ENCODE data around the gene ANKRD42. TPM values are rescaled to one million over a fixed set of nuclear protein-coding genes. Genes with fewer than 3 reads are reported as not detected.

The ANKRD42 gene
- total RNA-seq, 1 experiment from 2014 or later, result 5.4 TPM

DNA sequence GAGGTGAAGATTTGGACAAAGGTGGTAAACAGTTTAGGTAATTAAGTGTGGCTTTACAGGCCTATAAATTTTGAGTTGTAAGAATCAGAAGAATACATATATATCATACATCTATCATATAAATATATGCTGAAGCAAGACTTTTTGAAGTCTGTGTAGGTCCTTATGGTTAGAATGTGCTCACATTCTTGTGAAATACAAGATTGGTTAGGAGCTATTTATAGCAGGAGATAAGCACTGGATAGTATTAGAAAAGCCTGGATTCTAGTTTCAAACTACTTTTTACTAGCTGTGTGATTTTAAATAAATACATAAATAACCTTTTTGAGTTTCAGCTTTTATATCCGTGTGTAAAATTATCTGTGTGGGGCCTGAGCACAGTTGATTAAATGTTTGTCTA is 42.3 kb downstream of the ANKRD42 start:
- no TSS peak for BruUV-seq (replicated peaks)
- intact Hi-C loops (cut with micrococcal nuclease), result no loop called here
- Histone ChIP-seq H3K9ac (ENCODE audit: low read length) (no peak overlapping the region), H4K20me1 (ENCODE audit: insufficient read depth) (no peaks in the 10 kb centered on the region), H3K9me2 (ENCODE audit: insufficient read depth) (no peaks in the 10 kb centered on the region), H3K79me2 (ENCODE audit: insufficient read depth, low read length) (no peaks in the 10 kb centered on the region), H3K4me2 (ENCODE audit: low read length) (no peak overlapping the region), H3K9me3 (ENCODE audit: control insufficient read depth in 1 of 2, insufficient read depth in 1 of 2, low read depth in 1 of 2, low read length in 2 of 2) (no peaks in the 10 kb centered on the region), H3K4me3 (replicated peaks in 1 of 2; ENCODE audit: low read depth in 1 of 2, low read length in 2 of 2) (no peak overlapping the region), H2AFZ (ENCODE audit: low read depth, low read length, poor library complexity, severe bottlenecking) (no peak overlapping the region), H3K27ac (ENCODE audit: low read depth, low read length) (no peak overlapping the region), H3K4me1 (ENCODE audit: control insufficient read depth in 1 of 2, insufficient read depth in 2 of 2, low read length in 2 of 2) (no peaks in the 10 kb centered on the region), H3K27me3 (ENCODE audit: insufficient read depth, low read length) (no peaks in the 10 kb centered on the region), H3K36me3 (ENCODE audit: control insufficient read depth in 1 of 2, insufficient read depth in 2 of 2, low read length in 2 of 2) (no peaks in the 10 kb centered on the region)
- DNase-seq (ENCODE audit: low read depth, low spot score), result no peak
- TF ChIP-seq ELF1 (IDR thresholded peaks at IDR 0.05; ENCODE audit: borderline replicate concordance, low read depth) (no peak), POLR2A (IDR thresholded peaks at IDR 0.05; ENCODE audit: borderline replicate concordance, extremely low read depth, insufficient read depth, insufficient read length) (no peak)
- ChIA-PET CTCF (interaction anchor here (1.5 kb wide), 1 partner anchor 14 kb away, joined by 5 read pairs; no protein-coding TSS in a partner anchor), RAD21 (ENCODE audit: low non-redundant PET in 1 of 2, low total read pairs in 2 of 2, uncharacterized antibody in 2 of 2, unreplicated experiment in 2 of 2) (no interaction called here), POLR2A (no interaction called here)
- no peak for ATAC-seq

DNA sequence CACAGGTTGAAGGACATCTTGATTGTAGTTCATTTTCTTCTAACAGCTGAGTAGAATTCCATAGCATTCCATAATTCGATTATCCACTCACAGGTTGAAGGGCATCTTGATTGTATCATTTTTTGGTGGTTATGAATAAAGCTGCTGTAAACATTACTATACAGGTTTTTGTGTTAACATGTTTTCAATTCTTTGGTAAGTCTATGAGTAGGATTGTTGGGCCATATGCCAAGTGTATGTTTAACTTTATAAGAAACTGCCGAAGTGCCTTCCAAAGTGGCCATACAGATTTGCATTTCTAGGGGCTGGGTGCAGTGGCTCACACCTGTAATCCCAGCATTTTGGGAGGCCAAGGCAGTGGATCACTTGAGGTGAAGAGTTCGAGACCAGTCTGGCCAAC is 44.6 kb downstream of the ANKRD42 start:
- Histone ChIP-seq H3K79me2 (ENCODE audit: insufficient read depth, low read length) (no peaks in the 10 kb centered on the region), H3K27ac (ENCODE audit: low read depth, low read length) (no peak overlapping the region), H2AFZ (ENCODE audit: low read depth, low read length, poor library complexity, severe bottlenecking) (no peak overlapping the region), H3K27me3 (ENCODE audit: insufficient read depth, low read length) (no peaks in the 10 kb centered on the region), H3K4me1 (ENCODE audit: control insufficient read depth in 1 of 2, insufficient read depth in 2 of 2, low read length in 2 of 2) (no peaks in the 10 kb centered on the region), H3K9ac (ENCODE audit: low read length) (no peak overlapping the region), H3K9me2 (ENCODE audit: insufficient read depth) (no peaks in the 10 kb centered on the region), H3K36me3 (ENCODE audit: control insufficient read depth in 1 of 2, insufficient read depth in 2 of 2, low read length in 2 of 2) (no peaks in the 10 kb centered on the region), H4K20me1 (ENCODE audit: insufficient read depth) (no peaks in the 10 kb centered on the region), H3K4me3 (replicated peaks in 1 of 2; ENCODE audit: low read depth in 1 of 2, low read length in 2 of 2) (no peak overlapping the region), H3K4me2 (ENCODE audit: low read length) (no peak overlapping the region), H3K9me3 (ENCODE audit: control insufficient read depth in 1 of 2, insufficient read depth in 1 of 2, low read depth in 1 of 2, low read length in 2 of 2) (no peaks in the 10 kb centered on the region)
- POLR2A ChIA-PET, result no interaction called here
- BruUV-seq (replicated peaks), result no TSS peak
- intact Hi-C loops (cut with micrococcal nuclease), result no loop called here
- ATAC-seq (no peak), DNase-seq (ENCODE audit: low read depth, low spot score) (no peak)
- CTCF ChIA-PET, result interaction anchor here (0.9 kb wide), 1 partner anchor 11 kb away, joined by 4 read pairs; no protein-coding TSS in a partner anchor
- RAD21 ChIA-PET (ENCODE audit: low non-redundant PET in 1 of 2, low total read pairs in 2 of 2, uncharacterized antibody in 2 of 2, unreplicated experiment in 2 of 2), result interaction anchor here in 1 of 2 experiments (0.6 kb wide), 1 partner anchor 64 kb away, joined by 3 read pairs; no protein-coding TSS in a partner anchor
- TF ChIP-seq SP1 (IDR thresholded peaks at IDR 0.05; ENCODE audit: low read depth), result no peak
- TF ChIP-seq CBX3 (IDR thresholded peaks at IDR 0.05; ENCODE audit: low read depth), result no peak
- no peak for TF ChIP-seq POLR2A (IDR thresholded peaks at IDR 0.05; ENCODE audit: borderline replicate concordance, extremely low read depth, insufficient read depth, insufficient read length)
- TF ChIP-seq YY1 (IDR thresholded peaks at IDR 0.05; ENCODE audit: extremely low read depth, insufficient replicate concordance, low read depth, low read length), result no peak
- no peak for TF ChIP-seq EZH2 (IDR thresholded peaks at IDR 0.05)
- TF ChIP-seq, protein P1, sequence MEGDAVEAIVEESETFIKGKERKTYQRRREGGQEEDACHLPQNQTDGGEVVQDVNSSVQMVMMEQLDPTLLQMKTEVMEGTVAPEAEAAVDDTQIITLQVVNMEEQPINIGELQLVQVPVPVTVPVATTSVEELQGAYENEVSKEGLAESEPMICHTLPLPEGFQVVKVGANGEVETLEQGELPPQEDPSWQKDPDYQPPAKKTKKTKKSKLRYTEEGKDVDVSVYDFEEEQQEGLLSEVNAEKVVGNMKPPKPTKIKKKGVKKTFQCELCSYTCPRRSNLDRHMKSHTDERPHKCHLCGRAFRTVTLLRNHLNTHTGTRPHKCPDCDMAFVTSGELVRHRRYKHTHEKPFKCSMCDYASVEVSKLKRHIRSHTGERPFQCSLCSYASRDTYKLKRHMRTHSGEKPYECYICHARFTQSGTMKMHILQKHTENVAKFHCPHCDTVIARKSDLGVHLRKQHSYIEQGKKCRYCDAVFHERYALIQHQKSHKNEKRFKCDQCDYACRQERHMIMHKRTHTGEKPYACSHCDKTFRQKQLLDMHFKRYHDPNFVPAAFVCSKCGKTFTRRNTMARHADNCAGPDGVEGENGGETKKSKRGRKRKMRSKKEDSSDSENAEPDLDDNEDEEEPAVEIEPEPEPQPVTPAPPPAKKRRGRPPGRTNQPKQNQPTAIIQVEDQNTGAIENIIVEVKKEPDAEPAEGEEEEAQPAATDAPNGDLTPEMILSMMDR (IDR thresholded peaks at IDR 0.05 in 2 of 3, conservative IDR thresholded peaks at IDR 0.05 in 1 of 3; ENCODE audit: borderline replicate concordance in 1 of 3, insufficient read depth in 1 of 3, low read depth in 2 of 3, low read length in 2 of 3), result no peak
- TF ChIP-seq FOSL1 (IDR thresholded peaks at IDR 0.05; ENCODE audit: low read depth), result no peak
- no peak for TF ChIP-seq JUND (IDR thresholded peaks at IDR 0.05)
- TF ChIP-seq, protein P2, sequence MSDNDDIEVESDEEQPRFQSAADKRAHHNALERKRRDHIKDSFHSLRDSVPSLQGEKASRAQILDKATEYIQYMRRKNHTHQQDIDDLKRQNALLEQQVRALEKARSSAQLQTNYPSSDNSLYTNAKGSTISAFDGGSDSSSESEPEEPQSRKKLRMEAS (IDR thresholded peaks at IDR 0.05), result no peak
- TF ChIP-seq SIN3A (IDR thresholded peaks at IDR 0.05; ENCODE audit: low read depth), result no peak

Measured in HCT116 (cell line).